HCT116 (cell line): ENCODE data around the gene MAP3K8. TPM values are rescaled to one million over a fixed set of nuclear protein-coding genes. Genes with fewer than 3 reads are reported as not detected.

Experiments
- ATAC-seq: fragments of 200-7000 bp; cut with Tn5 transposase; 2 replicates; pipeline ENCODE4 v1.9.1; 2020; ENCODE audit warnings: mild to moderate bottlenecking, moderate library complexity
- BruUV-seq: library from RNA; stranded (reverse); fragments of 400-500 nt; replicated peaks from 2 replicates; lab custom pipeline; 2021; lab: Mats Ljungman, UMichigan
- CTCF ChIA-PET: fragments of 300-600 bp; sonication (Branson Sonifier 250); formaldehyde crosslinking; loops from one replicate; lab custom pipeline; 2021; ENCODE audit warnings: antibody characterized with exemption; lab: Charles Lee
- POLR2A ChIA-PET: fragments of 300-600, 350-600 bp; sonication (Branson Sonifier 250); formaldehyde crosslinking; loops from one replicate; lab custom pipeline; 2021; ENCODE audit warnings: antibody characterized with exemption; lab: Charles Lee
- RAD21 ChIA-PET, 2 experiments: fragments of 300-600 bp; sonication (Branson Sonifier 250); formaldehyde crosslinking; loops; one replicate each; lab custom pipeline; 2023; ENCODE audit warnings: low total read pairs in 2 of 2; ENCODE audit not compliant: uncharacterized antibody in 2 of 2, unreplicated experiment in 2 of 2, low non-redundant PET in 1 of 2; lab: Charles Lee
- DNase-seq: peaks from one replicate; pipeline ENCODE4 v3.0.0-alpha.2; 2010; ENCODE audit warnings: low read depth, low spot score
- H2AFZ ChIP-seq: fragments of 200-600 bp; shearing (Covaris generic), sonication (generic); 2 replicates; pipeline ENCODE4 v1.6.1; 2017; ENCODE audit warnings: low read depth, mixed run types, mixed read lengths, antibody characterized with exemption, low read length; ENCODE audit not compliant: poor library complexity, severe bottlenecking
- H3K27ac ChIP-seq: 2 replicates; pipeline ENCODE4 v1.5.1; 2012; ENCODE audit warnings: low read depth, low read length
- H3K27me3 ChIP-seq: fragments of 200-600 bp; sonication (generic); 2 replicates; pipeline ENCODE4 v1.6.1; 2016; ENCODE audit warnings: mixed run types, low read length, mixed read lengths; ENCODE audit not compliant: insufficient read depth
- H3K36me3 ChIP-seq, 2 experiments: fragments of 200-500 bp in 1 of 2; fragments of 200-600 bp in 1 of 2; sonication (Bioruptor generic) in 1 of 2; sonication (generic) in 1 of 2; 2 replicates each; pipeline versions ENCODE4 v1.5.1 to v1.6.1; 2014 to 2016; ENCODE audit warnings: low read length in 2 of 2, inconsistent platforms in 1 of 2, mixed read lengths in 1 of 2, mixed run types in 1 of 2; ENCODE audit not compliant: insufficient read depth in 2 of 2, control insufficient read depth in 1 of 2
- H3K4me1 ChIP-seq, 2 experiments: fragments of 200-600 bp in 1 of 2; sonication (generic) in 1 of 2; 2 replicates each; pipeline versions ENCODE4 v1.5.1 to v1.6.1; 2012 to 2017; ENCODE audit warnings: low read length in 2 of 2, inconsistent platforms in 1 of 2, mild to moderate bottlenecking in 1 of 2, mixed read lengths in 1 of 2, mixed run types in 1 of 2, moderate library complexity in 1 of 2; ENCODE audit not compliant: insufficient read depth in 2 of 2, control insufficient read depth in 1 of 2
- H3K4me2 ChIP-seq: fragments of 200-600 bp; sonication (generic); 2 replicates; pipeline ENCODE4 v1.6.1; 2017; ENCODE audit warnings: mixed run types, low read length, mixed read lengths
- H3K4me3 ChIP-seq, 2 experiments: fragments of 200-600 bp in 1 of 2; sonication (generic) in 1 of 2; replicated peaks in 1 of 2; 2 replicates each; pipeline ENCODE4 v1.5.1; 2011 to 2016; ENCODE audit warnings: low read length in 2 of 2, control low read depth in 1 of 2, low read depth in 1 of 2, mild to moderate bottlenecking in 1 of 2, mixed read lengths in 1 of 2, mixed run types in 1 of 2
- H3K79me2 ChIP-seq: fragments of 200-600 bp; sonication (generic); 2 replicates; pipeline ENCODE4 v1.6.1; 2017; ENCODE audit warnings: mild to moderate bottlenecking, mixed run types, low read length, moderate library complexity, mixed read lengths; ENCODE audit not compliant: insufficient read depth
- H3K9ac ChIP-seq: fragments of 200-600 bp; sonication (generic); 2 replicates; pipeline ENCODE4 v1.6.1; 2016; ENCODE audit warnings: low read length, mixed read lengths
- H3K9me2 ChIP-seq: fragments of 200-600 bp; sonication (generic), shearing (Covaris generic); 2 replicates; pipeline ENCODE4 v1.6.1; 2017; ENCODE audit warnings: mixed run types, mild to moderate bottlenecking, moderate library complexity; ENCODE audit not compliant: insufficient read depth
- H3K9me3 ChIP-seq, 2 experiments: fragments of 200-500 bp in 1 of 2; fragments of 200-600 bp in 1 of 2; sonication (Bioruptor generic) in 1 of 2; sonication (generic) in 1 of 2; 2 replicates each; pipeline ENCODE4 v1.6.1; 2014 to 2017; ENCODE audit warnings: low read length in 2 of 2, mixed read lengths in 2 of 2, inconsistent platforms in 1 of 2, low read depth in 1 of 2, mild to moderate bottlenecking in 1 of 2, mixed run types in 1 of 2, moderate library complexity in 1 of 2; ENCODE audit not compliant: control insufficient read depth in 1 of 2, insufficient read depth in 1 of 2
- H4K20me1 ChIP-seq: fragments of 200-600 bp; sonication (generic), shearing (Covaris generic); 2 replicates; pipeline ENCODE4 v1.6.1; 2017; ENCODE audit warnings: mixed run types, mild to moderate bottlenecking, moderate library complexity; ENCODE audit not compliant: insufficient read depth
- CBX3 ChIP-seq: IDR thresholded peaks from 2 replicates; pipeline ENCODE4 v1.6.1; 2012; ENCODE audit warnings: low read depth
- CEBPB ChIP-seq: IDR thresholded peaks from 2 replicates; pipeline ENCODE4 v1.6.1; 2012; ENCODE audit warnings: low read depth
- EGR1 ChIP-seq: IDR thresholded peaks from 2 replicates; pipeline ENCODE4 v1.6.1; 2012; ENCODE audit warnings: low read depth
- ELF1 ChIP-seq: IDR thresholded peaks from 2 replicates; pipeline ENCODE4 v1.6.1; 2012; ENCODE audit warnings: low read depth, borderline replicate concordance
- EZH2 ChIP-seq: fragments of 200-600 bp; sonication (generic); IDR thresholded peaks from 2 replicates; pipeline ENCODE4 v1.6.1; 2017; ENCODE audit warnings: antibody characterized with exemption, mixed run types
- EZH2phosphoT487 ChIP-seq: fragments of 200-600 bp; IDR thresholded peaks from 2 replicates; pipeline ENCODE4 v1.6.1; 2018; ENCODE audit warnings: antibody characterized with exemption, borderline replicate concordance
- FOSL1 ChIP-seq: IDR thresholded peaks from 2 replicates; pipeline ENCODE4 v1.6.1; 2012; ENCODE audit warnings: low read depth
- JUND ChIP-seq: IDR thresholded peaks from 2 replicates; pipeline ENCODE4 v1.6.1; 2012
- POLR2A ChIP-seq: IDR thresholded peaks from 2 replicates; pipeline ENCODE4 v1.7.0; 2011; ENCODE audit warnings: borderline replicate concordance; ENCODE audit not compliant: insufficient read depth, insufficient read length; ENCODE audit errors: extremely low read depth
- POLR2AphosphoS5 ChIP-seq: IDR thresholded peaks from 2 replicates; pipeline ENCODE4 v1.6.1; 2011; ENCODE audit warnings: mild to moderate bottlenecking, low read depth, low read length, moderate library complexity
- SIN3A ChIP-seq: IDR thresholded peaks from 2 replicates; pipeline ENCODE4 v1.6.1; 2012; ENCODE audit warnings: low read depth
- SRF ChIP-seq: IDR thresholded peaks from 2 replicates; pipeline ENCODE4 v1.6.1; 2012; ENCODE audit warnings: low read depth
- TCF7L2 ChIP-seq: IDR thresholded peaks from 2 replicates; pipeline ENCODE4 v1.7.0; 2011; ENCODE audit warnings: borderline replicate concordance, inconsistent platforms; ENCODE audit not compliant: insufficient read depth, insufficient read length; ENCODE audit errors: extremely low read depth
- YY1 ChIP-seq: IDR thresholded peaks from 2 replicates; pipeline ENCODE4 v1.6.1; 2011; ENCODE audit warnings: low read length, low read depth, moderate library complexity, mild to moderate bottlenecking; ENCODE audit not compliant: insufficient replicate concordance; ENCODE audit errors: extremely low read depth
- ZFX ChIP-seq: fragments of 450-650 bp; IDR thresholded peaks from 2 replicates; pipeline ENCODE4 v1.6.1; 2017
- ZNF274 ChIP-seq: fragments of 200-500 bp; sonication (Bioruptor generic); IDR thresholded peaks from 2 replicates; pipeline ENCODE4 v1.6.1; 2014; ENCODE audit warnings: mild to moderate bottlenecking, low read depth, low read length, inconsistent platforms
- intact Hi-C: fragments of 100-400 bp; cut with micrococcal nuclease; formaldehyde crosslinking; loops from 2 replicates; pipeline ENCODE4 v1.10.0; 2022
- total RNA-seq: library from RNA; stranded (reverse); gene quantifications from one replicate; pipeline ENCODE4 v1.2.1, GENCODE V29; 2021; ENCODE audit not compliant: unreplicated experiment
- TF ChIP-seq, protein P1 (sequence below): IDR thresholded peaks from 2 replicates; pipeline ENCODE4 v1.6.1; 2011; ENCODE audit warnings: mild to moderate bottlenecking, low read length, moderate library complexity; ENCODE audit not compliant: insufficient replicate concordance; ENCODE audit errors: extremely low read depth
- TF ChIP-seq, protein P2 (sequence below), 3 experiments: fragments of 200-600 bp in 1 of 3; sonication (generic) in 1 of 3; IDR thresholded peaks in 2 of 3; conservative IDR thresholded peaks in 1 of 3; 2 replicates each; pipeline ENCODE4 v1.5.1; 2012 to 2017; ENCODE audit warnings: low read depth in 2 of 3, low read length in 2 of 3, antibody characterized with exemption in 1 of 3, borderline replicate concordance in 1 of 3, control low read depth in 1 of 3, mild to moderate bottlenecking in 1 of 3, mixed read lengths in 1 of 3, mixed run types in 1 of 3, moderate library complexity in 1 of 3; ENCODE audit not compliant: insufficient read depth in 1 of 3
- TF ChIP-seq, protein P3 (sequence below): IDR thresholded peaks from 2 replicates; pipeline ENCODE4 v1.6.1; 2012

MAP3K8 gene
- total RNA-seq, 1 experiment from 2014 or later: 4.5 TPM

DNA sequence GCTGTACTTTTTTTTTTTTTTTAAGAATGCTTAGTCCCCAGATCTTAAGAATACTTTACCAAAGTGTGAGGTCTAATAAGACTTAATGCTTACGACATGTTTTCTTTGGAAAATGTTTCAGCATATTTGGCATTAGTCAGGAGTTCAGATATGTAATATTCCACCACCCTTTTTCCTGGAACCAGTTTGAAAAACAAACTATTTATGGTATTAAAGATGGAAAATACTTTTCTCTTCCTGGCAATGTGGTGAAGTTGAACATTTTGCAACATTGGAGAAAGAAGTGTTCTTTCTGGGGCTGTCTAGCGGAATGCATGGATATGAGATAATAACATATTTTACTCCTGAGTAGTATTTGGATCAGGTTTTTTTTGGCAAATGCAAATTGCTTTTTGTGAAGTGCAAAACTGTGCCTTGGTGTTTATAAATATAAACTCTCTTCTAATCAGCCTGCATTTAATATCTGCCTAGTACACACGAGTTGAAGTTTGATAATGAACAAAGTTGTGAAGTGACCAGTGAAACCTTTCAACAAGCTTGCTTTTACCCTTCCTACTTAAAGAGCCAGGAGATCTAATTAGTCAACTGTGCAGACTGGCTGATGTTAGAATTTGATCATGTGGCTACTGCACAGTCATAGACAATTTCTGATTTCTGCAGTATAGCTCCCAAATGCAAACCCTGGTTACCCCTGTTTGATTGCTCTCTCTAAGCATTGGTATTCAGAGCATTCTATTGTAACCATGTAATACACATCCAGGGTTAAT is 20.9 kb downstream of the MAP3K8 start:
- TF ChIP-seq JUND: no peak
- no peak for TF ChIP-seq CBX3
- TF ChIP-seq, protein P1, sequence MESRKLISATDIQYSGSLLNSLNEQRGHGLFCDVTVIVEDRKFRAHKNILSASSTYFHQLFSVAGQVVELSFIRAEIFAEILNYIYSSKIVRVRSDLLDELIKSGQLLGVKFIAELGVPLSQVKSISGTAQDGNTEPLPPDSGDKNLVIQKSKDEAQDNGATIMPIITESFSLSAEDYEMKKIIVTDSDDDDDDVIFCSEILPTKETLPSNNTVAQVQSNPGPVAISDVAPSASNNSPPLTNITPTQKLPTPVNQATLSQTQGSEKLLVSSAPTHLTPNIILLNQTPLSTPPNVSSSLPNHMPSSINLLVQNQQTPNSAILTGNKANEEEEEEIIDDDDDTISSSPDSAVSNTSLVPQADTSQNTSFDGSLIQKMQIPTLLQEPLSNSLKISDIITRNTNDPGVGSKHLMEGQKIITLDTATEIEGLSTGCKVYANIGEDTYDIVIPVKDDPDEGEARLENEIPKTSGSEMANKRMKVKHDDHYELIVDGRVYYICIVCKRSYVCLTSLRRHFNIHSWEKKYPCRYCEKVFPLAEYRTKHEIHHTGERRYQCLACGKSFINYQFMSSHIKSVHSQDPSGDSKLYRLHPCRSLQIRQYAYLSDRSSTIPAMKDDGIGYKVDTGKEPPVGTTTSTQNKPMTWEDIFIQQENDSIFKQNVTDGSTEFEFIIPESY: no peak
- no peak for TF ChIP-seq FOSL1
- no peak for TF ChIP-seq CEBPB
- TF ChIP-seq, protein P2, sequence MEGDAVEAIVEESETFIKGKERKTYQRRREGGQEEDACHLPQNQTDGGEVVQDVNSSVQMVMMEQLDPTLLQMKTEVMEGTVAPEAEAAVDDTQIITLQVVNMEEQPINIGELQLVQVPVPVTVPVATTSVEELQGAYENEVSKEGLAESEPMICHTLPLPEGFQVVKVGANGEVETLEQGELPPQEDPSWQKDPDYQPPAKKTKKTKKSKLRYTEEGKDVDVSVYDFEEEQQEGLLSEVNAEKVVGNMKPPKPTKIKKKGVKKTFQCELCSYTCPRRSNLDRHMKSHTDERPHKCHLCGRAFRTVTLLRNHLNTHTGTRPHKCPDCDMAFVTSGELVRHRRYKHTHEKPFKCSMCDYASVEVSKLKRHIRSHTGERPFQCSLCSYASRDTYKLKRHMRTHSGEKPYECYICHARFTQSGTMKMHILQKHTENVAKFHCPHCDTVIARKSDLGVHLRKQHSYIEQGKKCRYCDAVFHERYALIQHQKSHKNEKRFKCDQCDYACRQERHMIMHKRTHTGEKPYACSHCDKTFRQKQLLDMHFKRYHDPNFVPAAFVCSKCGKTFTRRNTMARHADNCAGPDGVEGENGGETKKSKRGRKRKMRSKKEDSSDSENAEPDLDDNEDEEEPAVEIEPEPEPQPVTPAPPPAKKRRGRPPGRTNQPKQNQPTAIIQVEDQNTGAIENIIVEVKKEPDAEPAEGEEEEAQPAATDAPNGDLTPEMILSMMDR (IDR thresholded peaks at IDR 0.05 in 2 of 3, conservative IDR thresholded peaks at IDR 0.05 in 1 of 3; ENCODE audit: borderline replicate concordance in 1 of 3, insufficient read depth in 1 of 3, low read depth in 2 of 3, low read length in 2 of 3): no peak
- TF ChIP-seq POLR2AphosphoS5: no peak
- TF ChIP-seq EGR1: no peak
- TF ChIP-seq EZH2phosphoT487: no peak
- no peak for TF ChIP-seq EZH2
- no peak for TF ChIP-seq YY1
- TF ChIP-seq SRF: no peak
- no peak for TF ChIP-seq POLR2A
- TF ChIP-seq ZFX: no peak
- TF ChIP-seq TCF7L2: no peak
- no peak for TF ChIP-seq ZNF274
- TF ChIP-seq ELF1: no peak
- TF ChIP-seq SIN3A: no peak
- TF ChIP-seq, protein P3, sequence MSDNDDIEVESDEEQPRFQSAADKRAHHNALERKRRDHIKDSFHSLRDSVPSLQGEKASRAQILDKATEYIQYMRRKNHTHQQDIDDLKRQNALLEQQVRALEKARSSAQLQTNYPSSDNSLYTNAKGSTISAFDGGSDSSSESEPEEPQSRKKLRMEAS: no peak
- TF ChIP-seq, all 23 proteins: peak for 0
- Histone ChIP-seq H3K4me1 (no peaks in the 10 kb centered on the region), H3K4me3 (no peak overlapping the region), H4K20me1 (no peaks in the 10 kb centered on the region), H3K27me3 (no peaks in the 10 kb centered on the region), H3K9ac (no peak overlapping the region), H3K79me2 (no peaks in the 10 kb centered on the region), H3K9me2 (no peaks in the 10 kb centered on the region), H3K36me3 (no peaks in the 10 kb centered on the region), H3K27ac (no peak overlapping the region), H3K9me3 (no peaks in the 10 kb centered on the region), H2AFZ (no peak overlapping the region), H3K4me2 (no peak overlapping the region)
- no peak for ATAC-seq
- ChIA-PET CTCF (no interaction called here), RAD21 (no interaction called here), POLR2A (no interaction called here)
- intact Hi-C loops: no loop called here
- no peak for DNase-seq
- no TSS peak for BruUV-seq
